ENCODE results near the gene FBXW11.

DNA sequence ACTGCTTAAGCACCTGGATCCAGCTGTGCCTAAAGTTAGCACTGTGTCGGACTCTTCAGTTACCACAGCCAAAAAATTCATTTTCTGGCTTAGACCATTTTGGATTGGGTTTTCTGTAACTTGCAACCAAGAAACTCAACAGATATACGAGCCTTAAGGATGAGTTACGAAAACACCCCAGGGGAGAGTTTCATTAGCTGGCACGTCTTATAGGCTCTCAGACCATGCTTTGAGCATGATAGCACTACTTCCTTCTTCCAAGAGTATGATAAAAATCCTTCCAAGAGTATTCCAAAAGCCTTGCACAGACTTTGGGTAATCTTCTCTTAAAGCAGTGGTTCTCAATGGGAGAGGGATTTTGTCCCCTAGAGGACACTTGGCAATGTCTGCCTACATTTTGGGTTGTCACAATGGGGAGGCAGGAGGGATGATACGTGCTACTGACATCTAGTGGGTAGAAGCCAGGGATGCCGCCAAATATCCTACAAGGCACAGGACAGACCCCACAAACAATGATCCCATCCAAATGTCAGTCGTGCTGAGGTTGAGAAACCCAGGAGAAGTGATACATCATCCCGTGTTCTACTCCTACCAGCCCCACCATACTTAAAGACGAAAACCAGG is 156.0 kb downstream of the FBXW11 start:
- TF ChIP-seq RAD21 (IDR thresholded peaks at IDR 0.05 in 1 of 2, conservative IDR thresholded peaks at IDR 0.05 in 1 of 2; ENCODE audit: low read depth in 2 of 2, low read length in 2 of 2): peak; percentile 83 to 89
- no peak for TF ChIP-seq EP300 (IDR thresholded peaks at IDR 0.05; ENCODE audit: borderline replicate concordance in 1 of 2, low read depth in 2 of 2, low read length in 2 of 2)
- TF ChIP-seq, protein P1, sequence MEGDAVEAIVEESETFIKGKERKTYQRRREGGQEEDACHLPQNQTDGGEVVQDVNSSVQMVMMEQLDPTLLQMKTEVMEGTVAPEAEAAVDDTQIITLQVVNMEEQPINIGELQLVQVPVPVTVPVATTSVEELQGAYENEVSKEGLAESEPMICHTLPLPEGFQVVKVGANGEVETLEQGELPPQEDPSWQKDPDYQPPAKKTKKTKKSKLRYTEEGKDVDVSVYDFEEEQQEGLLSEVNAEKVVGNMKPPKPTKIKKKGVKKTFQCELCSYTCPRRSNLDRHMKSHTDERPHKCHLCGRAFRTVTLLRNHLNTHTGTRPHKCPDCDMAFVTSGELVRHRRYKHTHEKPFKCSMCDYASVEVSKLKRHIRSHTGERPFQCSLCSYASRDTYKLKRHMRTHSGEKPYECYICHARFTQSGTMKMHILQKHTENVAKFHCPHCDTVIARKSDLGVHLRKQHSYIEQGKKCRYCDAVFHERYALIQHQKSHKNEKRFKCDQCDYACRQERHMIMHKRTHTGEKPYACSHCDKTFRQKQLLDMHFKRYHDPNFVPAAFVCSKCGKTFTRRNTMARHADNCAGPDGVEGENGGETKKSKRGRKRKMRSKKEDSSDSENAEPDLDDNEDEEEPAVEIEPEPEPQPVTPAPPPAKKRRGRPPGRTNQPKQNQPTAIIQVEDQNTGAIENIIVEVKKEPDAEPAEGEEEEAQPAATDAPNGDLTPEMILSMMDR (IDR thresholded peaks at IDR 0.05; ENCODE audit: control extremely low read depth in 1 of 3, insufficient read depth in 1 of 3, low read depth in 1 of 3, low read length in 3 of 3): peak; percentile 75 to 97 (median 93)
- no peak for TF ChIP-seq SIN3A (conservative IDR thresholded peaks at IDR 0.05 in 1 of 2, IDR thresholded peaks at IDR 0.05 in 1 of 2; ENCODE audit: low read depth in 1 of 2, low read length in 2 of 2)

Measured in H1 (cell line).